HG03097 (cell line): ENCODE measurements around the gene FBXO24.

Source experiments
- ATAC-seq: cut with Tn5 transposase; IDR thresholded peaks from one replicate; pipeline ENCODE4 v1.9.1; 2021; ENCODE audit not compliant: unreplicated experiment, low FRiP score

The FBXO24 gene

GRCh38 chr7:100614308-100614861 lies 28.3 kb downstream of the FBXO24 start:
- ATAC-seq: no peak

DNA sequence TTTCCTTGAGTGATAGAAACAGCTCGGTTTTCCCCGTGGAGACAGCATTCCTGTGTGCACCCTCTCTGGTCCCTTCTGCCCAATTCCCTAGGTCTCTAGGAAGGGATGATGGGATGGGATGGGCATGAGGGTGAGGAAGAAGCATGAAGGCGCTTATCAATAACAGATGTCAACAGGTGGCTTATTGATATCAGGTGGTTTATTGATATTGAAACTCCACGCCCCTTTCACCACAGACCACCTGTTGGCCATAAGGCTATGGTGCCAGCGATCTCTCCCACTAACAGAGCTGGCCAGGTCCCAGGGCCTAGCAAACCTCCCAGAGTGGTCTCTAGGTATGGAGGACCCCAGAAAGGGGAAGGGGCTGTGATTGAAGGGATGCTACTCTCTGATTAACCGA lies 34.1 kb downstream of the FBXO24 start:
- no peak for ATAC-seq

GRCh38 chr7:100620804-100621203 lies 34.7 kb downstream of the FBXO24 start:
- ATAC-seq: no peak

DNA sequence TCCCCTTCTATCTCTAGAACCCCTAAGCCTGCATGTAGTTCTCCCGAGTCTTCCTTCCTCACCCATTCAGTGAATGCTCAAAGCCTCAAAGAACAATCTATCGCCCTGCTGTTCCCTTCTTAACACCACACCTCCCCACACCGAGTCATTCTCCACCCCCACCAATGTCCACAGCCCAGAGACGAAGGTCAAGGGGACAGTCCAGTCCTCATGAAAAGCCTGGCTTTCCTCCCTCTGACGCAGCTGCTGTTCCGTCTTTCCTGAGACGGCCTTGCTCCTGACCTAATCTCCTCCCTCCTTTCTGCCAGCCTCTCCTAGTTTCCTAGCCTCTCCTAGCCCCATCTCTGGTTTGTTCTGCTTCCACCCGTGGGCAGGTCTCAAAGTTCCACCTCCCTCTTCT lies 35.4 kb downstream of the FBXO24 start:
- ATAC-seq: no peak

DNA sequence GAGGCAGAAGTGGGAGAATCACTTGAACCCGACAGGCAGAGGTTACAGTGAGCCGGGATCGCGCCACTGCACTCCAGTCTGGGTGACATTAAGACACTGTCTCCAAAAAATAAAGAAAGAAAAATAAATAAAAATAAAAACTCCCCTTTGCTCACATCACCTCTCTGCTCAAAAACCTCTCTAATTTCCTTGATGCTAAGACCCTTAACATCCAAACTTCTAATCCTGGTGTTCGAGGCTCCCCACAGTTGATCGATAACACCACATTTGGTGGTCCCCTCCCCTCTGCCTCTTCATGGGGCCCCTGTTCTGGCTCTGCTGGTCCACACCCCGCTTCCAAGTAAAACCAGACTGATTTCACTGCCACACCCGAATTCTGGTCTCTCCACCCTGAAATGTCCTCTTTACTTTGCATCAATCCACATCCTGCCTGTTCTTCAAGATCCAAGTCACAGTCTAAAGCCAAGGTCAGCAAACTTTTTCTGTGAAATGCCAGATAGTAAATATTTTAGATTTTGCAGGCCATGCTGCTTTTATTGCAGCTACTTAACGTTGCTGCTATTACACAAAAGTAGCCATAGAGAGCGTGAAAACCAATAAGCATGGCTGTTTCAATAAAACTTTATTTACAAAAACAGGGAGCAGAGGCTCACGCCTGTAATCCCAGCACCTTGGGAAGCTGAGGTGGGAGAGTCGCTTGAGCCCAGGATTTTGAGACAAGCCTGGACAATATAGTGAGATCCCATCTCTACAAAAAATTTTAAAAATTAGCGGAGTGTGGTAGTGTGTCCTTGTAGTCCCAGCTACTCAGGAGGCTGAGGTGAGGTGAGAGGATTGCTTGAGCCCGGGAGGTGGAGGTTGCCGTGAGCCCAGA lies 38.1 kb downstream of the FBXO24 start:
- no peak for ATAC-seq

- ATAC-seq: no peak
These were observed 39.9 kb downstream of the FBXO24 start for GRCh38 chr7:100626055-100626454.

DNA sequence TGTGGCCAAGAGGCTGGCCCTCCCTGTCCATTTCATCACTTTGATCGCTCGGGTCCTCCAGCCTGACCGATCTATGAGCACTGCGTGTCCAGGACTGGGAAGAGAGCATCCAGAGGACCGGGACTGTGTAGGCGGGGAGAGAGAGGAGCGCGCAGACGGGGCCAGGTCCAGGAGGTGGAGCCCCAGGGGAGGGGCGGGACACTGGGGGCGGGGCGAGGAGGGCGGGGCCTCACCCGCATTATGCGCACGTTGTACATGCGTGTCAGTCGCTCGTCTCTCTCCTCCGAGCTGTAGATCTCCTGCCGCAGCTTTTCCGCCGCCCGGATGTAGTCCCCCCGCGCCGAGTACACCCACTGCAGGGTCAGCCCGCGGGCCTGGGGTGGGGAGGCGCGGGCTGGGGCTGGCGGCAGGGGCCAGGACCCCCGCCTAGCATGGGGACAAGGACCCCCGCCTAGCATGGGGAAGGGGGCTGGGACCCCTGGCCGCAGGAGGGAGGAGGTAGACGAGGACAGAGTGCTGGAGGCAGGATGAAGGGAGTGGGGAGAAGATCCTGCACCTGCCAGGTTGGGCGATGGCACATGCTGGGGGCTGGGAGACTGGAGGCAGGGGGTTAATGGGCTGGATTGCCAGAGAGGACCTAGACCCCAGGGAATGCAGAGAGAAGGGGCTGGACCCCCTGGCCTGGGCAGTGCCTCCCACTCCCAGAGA lies 40.6 kb downstream of the FBXO24 start:
- ATAC-seq: no peak

- no peak for ATAC-seq
These were observed 41.1 kb downstream of the FBXO24 start for GRCh38 chr7:100627238-100627549.

GRCh38 chr7:100629117-100629716 lies 43.1 kb downstream of the FBXO24 start:
- ATAC-seq: no peak

- no peak for ATAC-seq
These were observed 43.9 kb downstream of the FBXO24 start for GRCh38 chr7:100630066-100630465.

GRCh38 chr7:100632951-100633717 lies 47.0 kb downstream of the FBXO24 start:
- ATAC-seq: no peak

DNA sequence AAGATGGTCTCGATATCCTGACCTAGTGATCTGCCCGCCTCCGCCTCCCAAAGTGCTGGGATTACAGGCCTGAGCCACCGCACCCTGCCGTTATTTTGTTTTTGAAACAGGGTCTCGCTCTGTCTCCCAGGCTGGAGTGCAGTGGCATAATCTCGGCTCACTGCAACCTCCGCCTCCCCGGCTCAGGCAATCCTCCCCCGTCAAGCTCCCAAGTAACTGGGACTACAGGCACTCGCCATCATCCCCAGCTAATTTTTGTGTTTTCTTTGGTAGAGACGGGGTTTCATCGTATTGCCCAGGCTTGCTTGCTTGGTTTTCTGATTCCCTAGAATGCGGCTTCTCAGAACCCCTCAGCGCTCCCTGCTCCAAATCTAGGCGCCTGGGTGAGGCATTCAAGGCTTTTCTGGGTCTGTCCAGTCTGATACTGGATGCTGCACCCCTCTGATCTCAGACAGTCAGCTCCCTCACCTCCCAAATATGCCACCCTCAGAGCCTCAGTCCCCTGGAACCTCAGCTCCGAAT lies 53.9 kb downstream of the FBXO24 start:
- no peak for ATAC-seq

- no peak for ATAC-seq
These were observed 54.7 kb downstream of the FBXO24 start for GRCh38 chr7:100640517-100641440.

GRCh38 chr7:100641463-100641859 lies 55.3 kb downstream of the FBXO24 start, which contains the start of gene TFR2:
Gene TFR2, minus strand, starts transcription at chr7:100641552. Its CDS starts 43 bp downstream, at chr7:100641509.
- ATAC-seq: no peak

GRCh38 chr7:100641860-100642533 lies 55.9 kb downstream of the FBXO24 start:
- no peak for ATAC-seq

- no peak for ATAC-seq
These were observed 56.4 kb downstream of the FBXO24 start for GRCh38 chr7:100642534-100642907.

DNA sequence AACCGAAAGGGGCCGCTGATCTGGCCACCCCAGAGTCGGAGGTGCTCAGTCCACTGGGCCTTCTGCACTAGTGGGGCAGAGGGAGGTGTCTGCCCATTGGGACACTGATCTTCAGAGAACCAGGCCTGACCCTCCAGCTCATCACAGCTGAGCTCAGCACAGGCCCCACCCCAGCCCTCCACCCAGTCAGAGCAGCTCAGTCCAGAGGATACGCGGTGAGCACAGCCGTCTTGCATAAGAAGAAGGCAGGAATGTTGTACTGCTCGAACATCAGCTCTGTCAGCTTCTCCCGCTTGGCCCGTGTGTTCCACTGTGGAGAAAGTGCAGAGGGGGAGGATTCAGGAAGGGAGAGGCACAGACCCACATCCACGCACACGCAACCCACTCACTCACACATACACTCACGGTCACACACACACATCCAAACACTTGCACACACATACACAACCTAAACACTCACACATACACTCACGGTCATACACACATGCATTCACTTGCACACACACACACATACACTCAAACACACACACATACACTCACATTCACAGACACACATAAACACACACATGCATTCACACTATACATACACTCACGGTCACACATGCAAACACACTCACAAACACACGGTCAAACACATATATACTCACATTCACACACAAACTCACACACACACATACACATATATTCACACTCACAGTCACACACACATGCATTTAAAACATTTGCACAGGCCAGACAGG lies 63.9 kb downstream of the FBXO24 start:
- no peak for ATAC-seq
